WTC11 (cell line): ENCODE measurements around the gene SLC2A9. TPM values are rescaled to one million over a fixed set of nuclear protein-coding genes. Genes with fewer than 3 reads are reported as not detected.

ENCODE experiments used
- ATAC-seq: fragments of 200-7000 bp; cut with Tn5 transposase; 2 replicates; pipeline ENCODE4 v1.10.0; 2021; ENCODE audit warnings: mild to moderate bottlenecking, moderate library complexity
- CTCF ChIA-PET: fragments of 300-600 bp; sonication (Branson Sonifier 250); formaldehyde crosslinking; loops from one replicate; lab custom pipeline; 2021; ENCODE audit warnings: antibody characterized with exemption; lab: Charles Lee
- POLR2A ChIA-PET: fragments of 350-600 bp; sonication (Branson Sonifier 250); formaldehyde crosslinking; loops from one replicate; lab custom pipeline; 2021; ENCODE audit warnings: antibody characterized with exemption; lab: Charles Lee
- DNase-seq: peaks from one replicate; pipeline ENCODE4 v3.0.0; 2021; ENCODE audit warnings: low spot score
- H3K27ac Mint-ChIP-seq: 2 replicates; pipeline ENCODE4 v1.8.0; 2021; ENCODE audit warnings: mixed read lengths
- H3K27me3 Mint-ChIP-seq: 2 replicates; pipeline ENCODE4 v1.8.0; 2021; ENCODE audit warnings: low read depth, mild to moderate bottlenecking, moderate library complexity, mixed read lengths
- H3K36me3 Mint-ChIP-seq: 2 replicates; pipeline ENCODE4 v1.8.0; 2021; ENCODE audit warnings: mixed read lengths
- H3K4me1 Mint-ChIP-seq: 2 replicates; pipeline ENCODE4 v1.8.0; 2022; ENCODE audit warnings: mixed read lengths
- H3K4me3 Mint-ChIP-seq: 2 replicates; pipeline ENCODE4 v1.8.0; 2021; ENCODE audit warnings: mild to moderate bottlenecking, moderate library complexity, mixed read lengths
- H3K9me3 Mint-ChIP-seq: 2 replicates; pipeline ENCODE4 v1.8.0; 2021; ENCODE audit warnings: mixed read lengths
- ATF1 ChIP-seq: sonication (generic); formaldehyde crosslinking; IDR thresholded peaks from 2 replicates; pipeline ENCODE4 v1.8.1; 2023; ENCODE audit warnings: mild to moderate bottlenecking, moderate library complexity, missing genetic modification reagents
- GABPB1 ChIP-seq: sonication (generic); formaldehyde crosslinking; IDR thresholded peaks from 2 replicates; pipeline ENCODE4 v1.8.1; 2023; ENCODE audit warnings: mild to moderate bottlenecking, missing genetic modification reagents
- GRHL2 ChIP-seq: fragments of 250-450 bp; sonication (Bioruptor Pico); IDR thresholded peaks from 2 replicates; pipeline ENCODE4 v1.8.0; 2022; ENCODE audit warnings: mild to moderate bottlenecking, moderate library complexity; ENCODE audit not compliant: insufficient replicate concordance, severe bottlenecking
- OVOL2 ChIP-seq: fragments of 250-450 bp; sonication (Bioruptor Pico); IDR thresholded peaks from 2 replicates; pipeline ENCODE4 v1.9.0; 2021; ENCODE audit warnings: mild to moderate bottlenecking, borderline replicate concordance
- TEAD1 ChIP-seq: sonication (generic); formaldehyde crosslinking; IDR thresholded peaks from 2 replicates; pipeline ENCODE4 v1.8.0; 2022; ENCODE audit warnings: mild to moderate bottlenecking, missing genetic modification reagents
- TEAD4 ChIP-seq: sonication (generic); formaldehyde crosslinking; IDR thresholded peaks from 2 replicates; pipeline ENCODE4 v1.8.0; 2022; ENCODE audit warnings: mild to moderate bottlenecking, missing genetic modification reagents
- TP53 ChIP-seq: sonication (generic); formaldehyde crosslinking; IDR thresholded peaks from 2 replicates; pipeline ENCODE4 v1.8.1; 2023; ENCODE audit warnings: mild to moderate bottlenecking, missing genetic modification reagents
- ZBTB21 ChIP-seq: sonication (generic); formaldehyde crosslinking; IDR thresholded peaks from 2 replicates; pipeline ENCODE4 v1.8.1; 2023; ENCODE audit warnings: mild to moderate bottlenecking, missing genetic modification reagents, borderline replicate concordance
- ZNF219 ChIP-seq: sonication (generic); formaldehyde crosslinking; IDR thresholded peaks from 2 replicates; pipeline ENCODE4 v1.8.0; 2023; ENCODE audit warnings: missing genetic modification reagents, mild to moderate bottlenecking, borderline replicate concordance
- ZNF232 ChIP-seq: sonication (generic); formaldehyde crosslinking; IDR thresholded peaks from 2 replicates; pipeline ENCODE4 v1.8.0; 2022; ENCODE audit warnings: mild to moderate bottlenecking, missing genetic modification reagents
- ZNF263 ChIP-seq: sonication (generic); formaldehyde crosslinking; IDR thresholded peaks from 2 replicates; pipeline ENCODE4 v1.8.1; 2022; ENCODE audit warnings: low read depth, mild to moderate bottlenecking, moderate library complexity, missing genetic modification reagents
- ZNF396 ChIP-seq: fragments of 250-450 bp; sonication (Bioruptor Pico); IDR thresholded peaks from 2 replicates; pipeline ENCODE4 v1.8.0; 2021; ENCODE audit warnings: mild to moderate bottlenecking, moderate library complexity, borderline replicate concordance
- ZNF416 ChIP-seq: fragments of 250-450 bp; sonication (Bioruptor Pico); IDR thresholded peaks from 2 replicates; pipeline ENCODE4 v1.9.0; 2021; ENCODE audit warnings: mild to moderate bottlenecking, inconsistent platforms
- ZNF423 ChIP-seq: fragments of 250-450 bp; sonication (Bioruptor Pico); IDR thresholded peaks from 2 replicates; pipeline ENCODE4 v2.1.2; 2022; ENCODE audit warnings: mild to moderate bottlenecking, moderate library complexity
- ZNF671 ChIP-seq: fragments of 250-450 bp; sonication (Bioruptor Pico); IDR thresholded peaks from 2 replicates; pipeline ENCODE4 v1.8.0; 2021; ENCODE audit warnings: mild to moderate bottlenecking
- total RNA-seq: library from RNA; stranded (reverse); gene quantifications from 3 replicates; pipeline ENCODE4 v1.2.3, GENCODE V29; 2021
- TF ChIP-seq, protein P1 (sequence below): sonication (generic); formaldehyde crosslinking; IDR thresholded peaks from 2 replicates; pipeline ENCODE4 v1.8.1; 2023; ENCODE audit warnings: mild to moderate bottlenecking, missing genetic modification reagents, moderate library complexity
- TF ChIP-seq, protein P2 (sequence below): sonication (generic); formaldehyde crosslinking; IDR thresholded peaks from 2 replicates; pipeline ENCODE4 v1.8.1; 2022; ENCODE audit warnings: low read depth, missing genetic modification reagents, borderline replicate concordance
- TF ChIP-seq, protein P3 (sequence below): sonication (generic); formaldehyde crosslinking; IDR thresholded peaks from 2 replicates; pipeline ENCODE4 v1.8.1; 2023; ENCODE audit warnings: mild to moderate bottlenecking, missing genetic modification reagents
- TF ChIP-seq, protein P4 (sequence below): sonication (generic); formaldehyde crosslinking; IDR thresholded peaks from 2 replicates; pipeline ENCODE4 v1.8.0; 2022; ENCODE audit warnings: mild to moderate bottlenecking, missing genetic modification reagents
- TF ChIP-seq, protein P5 (sequence below): sonication (generic); formaldehyde crosslinking; IDR thresholded peaks from 2 replicates; pipeline ENCODE4 v1.8.0; 2023; ENCODE audit warnings: missing genetic modification reagents
- TF ChIP-seq, protein P6 (sequence below): sonication (generic); formaldehyde crosslinking; IDR thresholded peaks from 2 replicates; pipeline ENCODE4 v1.8.1; 2022; ENCODE audit warnings: low read depth, mild to moderate bottlenecking, moderate library complexity, missing genetic modification reagents, borderline replicate concordance
- TF ChIP-seq, protein P7 (sequence below): fragments of 200-600 bp; IDR thresholded peaks from 2 replicates; pipeline ENCODE4 v1.8.0; 2022; ENCODE audit warnings: antibody characterized with exemption

The SLC2A9 gene
- total RNA-seq, 1 experiment from 2014 or later, result not detected

DNA sequence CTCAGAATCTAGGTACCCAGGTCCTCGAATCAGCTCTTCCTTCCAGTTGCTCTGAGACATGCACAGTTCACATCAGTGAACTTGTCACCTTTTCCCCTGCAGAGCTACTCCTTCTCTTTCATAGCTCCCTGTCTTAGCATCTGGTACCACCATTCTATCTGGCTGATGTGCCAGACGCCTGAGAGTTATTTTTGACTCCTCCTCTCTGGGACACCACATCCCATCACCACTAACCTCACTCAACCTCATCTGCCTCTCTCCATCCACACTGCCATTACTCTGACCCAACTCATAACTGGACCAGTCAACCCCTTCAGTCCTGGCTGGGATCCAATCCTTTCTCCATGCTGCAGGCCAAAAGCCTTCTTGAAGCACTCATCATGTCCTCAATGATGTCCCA, 44.5 kb downstream of the SLC2A9 start (continued):
- TF ChIP-seq, protein P1, sequence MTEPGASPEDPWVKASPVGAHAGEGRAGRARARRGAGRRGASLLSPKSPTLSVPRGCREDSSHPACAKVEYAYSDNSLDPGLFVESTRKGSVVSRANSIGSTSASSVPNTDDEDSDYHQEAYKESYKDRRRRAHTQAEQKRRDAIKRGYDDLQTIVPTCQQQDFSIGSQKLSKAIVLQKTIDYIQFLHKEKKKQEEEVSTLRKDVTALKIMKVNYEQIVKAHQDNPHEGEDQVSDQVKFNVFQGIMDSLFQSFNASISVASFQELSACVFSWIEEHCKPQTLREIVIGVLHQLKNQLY (CRISPR knock-in tag), result no peak

DNA sequence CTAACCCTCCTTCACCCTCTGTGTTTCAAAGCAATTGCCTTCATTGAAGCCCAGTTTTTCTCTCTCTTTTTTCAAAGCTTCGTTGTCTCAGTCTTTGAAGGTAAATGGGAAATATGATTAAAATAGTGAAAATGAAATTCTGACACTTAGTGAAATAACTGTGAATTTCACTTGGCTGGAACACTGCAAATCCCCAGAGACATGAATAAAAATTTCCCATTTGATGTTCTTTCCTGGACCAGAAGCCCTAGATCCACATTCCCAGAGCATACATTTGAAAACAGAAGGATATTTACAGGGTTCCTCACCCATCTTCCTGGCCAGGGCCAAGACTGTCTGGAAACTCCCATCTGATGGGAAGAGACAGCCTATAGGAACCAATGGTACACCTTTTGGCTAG, 45.0 kb downstream of the SLC2A9 start:
- ATAC-seq, result no peak
- POLR2A ChIA-PET, result no interaction called here

DNA sequence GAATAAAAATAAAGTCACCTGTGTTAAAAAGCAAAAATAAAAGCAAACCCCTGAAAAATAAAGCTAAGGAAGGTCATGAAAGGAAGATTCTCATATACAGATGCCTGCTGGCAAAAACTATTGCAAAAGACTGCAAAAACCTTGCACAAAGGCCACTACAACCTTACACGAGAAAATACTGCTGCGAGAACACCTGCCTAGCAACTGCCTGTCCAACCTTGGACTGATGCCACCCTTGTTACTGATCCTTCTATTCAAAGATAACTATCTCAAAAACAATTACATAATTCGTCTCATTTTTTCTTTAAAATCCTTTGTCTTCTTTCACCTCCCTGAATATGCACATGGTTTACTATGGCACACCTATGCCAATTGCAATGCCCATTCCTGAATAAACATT, 49.6 kb downstream of the SLC2A9 start:
- Mint-ChIP-seq H3K36me3 (peaks cover 24% of the 10 kb centered on the region), H3K27me3 (peaks cover 6% of the 10 kb centered on the region), H3K27ac (no peak overlapping the region), H3K9me3 (peaks cover 53% of the 10 kb centered on the region), H3K4me3 (no peak overlapping the region), H3K4me1 (peaks cover 15% of the 10 kb centered on the region)
- CTCF ChIA-PET, result no interaction called here
- DNase-seq (no peak), ATAC-seq (no peak)
- POLR2A ChIA-PET, result no interaction called here
- no peak for TF ChIP-seq ZBTB21 (CRISPR knock-in tag)
- no peak for TF ChIP-seq ZNF232 (CRISPR knock-in tag)
- no peak for TF ChIP-seq ZNF219 (CRISPR knock-in tag)
- TF ChIP-seq ZNF416 (CRISPR knock-in tag), result no peak
- no peak for TF ChIP-seq TEAD1
- TF ChIP-seq, protein P2, sequence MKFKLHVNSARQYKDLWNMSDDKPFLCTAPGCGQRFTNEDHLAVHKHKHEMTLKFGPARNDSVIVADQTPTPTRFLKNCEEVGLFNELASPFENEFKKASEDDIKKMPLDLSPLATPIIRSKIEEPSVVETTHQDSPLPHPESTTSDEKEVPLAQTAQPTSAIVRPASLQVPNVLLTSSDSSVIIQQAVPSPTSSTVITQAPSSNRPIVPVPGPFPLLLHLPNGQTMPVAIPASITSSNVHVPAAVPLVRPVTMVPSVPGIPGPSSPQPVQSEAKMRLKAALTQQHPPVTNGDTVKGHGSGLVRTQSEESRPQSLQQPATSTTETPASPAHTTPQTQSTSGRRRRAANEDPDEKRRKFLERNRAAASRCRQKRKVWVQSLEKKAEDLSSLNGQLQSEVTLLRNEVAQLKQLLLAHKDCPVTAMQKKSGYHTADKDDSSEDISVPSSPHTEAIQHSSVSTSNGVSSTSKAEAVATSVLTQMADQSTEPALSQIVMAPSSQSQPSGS (CRISPR knock-in tag), result no peak
- no peak for TF ChIP-seq ZNF671 (CRISPR knock-in tag)
- no peak for TF ChIP-seq ATF1
- TF ChIP-seq, protein P3, sequence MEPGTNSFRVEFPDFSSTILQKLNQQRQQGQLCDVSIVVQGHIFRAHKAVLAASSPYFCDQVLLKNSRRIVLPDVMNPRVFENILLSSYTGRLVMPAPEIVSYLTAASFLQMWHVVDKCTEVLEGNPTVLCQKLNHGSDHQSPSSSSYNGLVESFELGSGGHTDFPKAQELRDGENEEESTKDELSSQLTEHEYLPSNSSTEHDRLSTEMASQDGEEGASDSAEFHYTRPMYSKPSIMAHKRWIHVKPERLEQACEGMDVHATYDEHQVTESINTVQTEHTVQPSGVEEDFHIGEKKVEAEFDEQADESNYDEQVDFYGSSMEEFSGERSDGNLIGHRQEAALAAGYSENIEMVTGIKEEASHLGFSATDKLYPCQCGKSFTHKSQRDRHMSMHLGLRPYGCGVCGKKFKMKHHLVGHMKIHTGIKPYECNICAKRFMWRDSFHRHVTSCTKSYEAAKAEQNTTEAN (CRISPR knock-in tag), result no peak
- no peak for TF ChIP-seq ZNF396 (CRISPR knock-in tag)
- no peak for TF ChIP-seq TP53 (CRISPR knock-in tag)
- no peak for TF ChIP-seq ZNF263
- no peak for TF ChIP-seq GRHL2
- TF ChIP-seq, protein P4, sequence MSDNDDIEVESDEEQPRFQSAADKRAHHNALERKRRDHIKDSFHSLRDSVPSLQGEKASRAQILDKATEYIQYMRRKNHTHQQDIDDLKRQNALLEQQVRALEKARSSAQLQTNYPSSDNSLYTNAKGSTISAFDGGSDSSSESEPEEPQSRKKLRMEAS, result no peak
- no peak for TF ChIP-seq OVOL2
- TF ChIP-seq ZNF423 (CRISPR knock-in tag), result no peak
- TF ChIP-seq GABPB1 (CRISPR knock-in tag), result no peak

More for the DNA sequence above, 45.0 kb downstream of the SLC2A9 start:
- peaks cover 16% of the 10 kb centered on the region for H3K36me3 Mint-ChIP-seq
- CTCF ChIA-PET, result no interaction called here
- TF ChIP-seq, protein P5, sequence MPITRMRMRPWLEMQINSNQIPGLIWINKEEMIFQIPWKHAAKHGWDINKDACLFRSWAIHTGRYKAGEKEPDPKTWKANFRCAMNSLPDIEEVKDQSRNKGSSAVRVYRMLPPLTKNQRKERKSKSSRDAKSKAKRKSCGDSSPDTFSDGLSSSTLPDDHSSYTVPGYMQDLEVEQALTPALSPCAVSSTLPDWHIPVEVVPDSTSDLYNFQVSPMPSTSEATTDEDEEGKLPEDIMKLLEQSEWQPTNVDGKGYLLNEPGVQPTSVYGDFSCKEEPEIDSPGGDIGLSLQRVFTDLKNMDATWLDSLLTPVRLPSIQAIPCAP (CRISPR knock-in tag), result no peak
- TF ChIP-seq, protein P6, sequence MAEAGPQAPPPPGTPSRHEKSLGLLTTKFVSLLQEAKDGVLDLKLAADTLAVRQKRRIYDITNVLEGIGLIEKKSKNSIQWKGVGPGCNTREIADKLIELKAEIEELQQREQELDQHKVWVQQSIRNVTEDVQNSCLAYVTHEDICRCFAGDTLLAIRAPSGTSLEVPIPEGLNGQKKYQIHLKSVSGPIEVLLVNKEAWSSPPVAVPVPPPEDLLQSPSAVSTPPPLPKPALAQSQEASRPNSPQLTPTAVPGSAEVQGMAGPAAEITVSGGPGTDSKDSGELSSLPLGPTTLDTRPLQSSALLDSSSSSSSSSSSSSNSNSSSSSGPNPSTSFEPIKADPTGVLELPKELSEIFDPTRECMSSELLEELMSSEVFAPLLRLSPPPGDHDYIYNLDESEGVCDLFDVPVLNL (CRISPR knock-in tag), result no peak
- TF ChIP-seq, protein P7, sequence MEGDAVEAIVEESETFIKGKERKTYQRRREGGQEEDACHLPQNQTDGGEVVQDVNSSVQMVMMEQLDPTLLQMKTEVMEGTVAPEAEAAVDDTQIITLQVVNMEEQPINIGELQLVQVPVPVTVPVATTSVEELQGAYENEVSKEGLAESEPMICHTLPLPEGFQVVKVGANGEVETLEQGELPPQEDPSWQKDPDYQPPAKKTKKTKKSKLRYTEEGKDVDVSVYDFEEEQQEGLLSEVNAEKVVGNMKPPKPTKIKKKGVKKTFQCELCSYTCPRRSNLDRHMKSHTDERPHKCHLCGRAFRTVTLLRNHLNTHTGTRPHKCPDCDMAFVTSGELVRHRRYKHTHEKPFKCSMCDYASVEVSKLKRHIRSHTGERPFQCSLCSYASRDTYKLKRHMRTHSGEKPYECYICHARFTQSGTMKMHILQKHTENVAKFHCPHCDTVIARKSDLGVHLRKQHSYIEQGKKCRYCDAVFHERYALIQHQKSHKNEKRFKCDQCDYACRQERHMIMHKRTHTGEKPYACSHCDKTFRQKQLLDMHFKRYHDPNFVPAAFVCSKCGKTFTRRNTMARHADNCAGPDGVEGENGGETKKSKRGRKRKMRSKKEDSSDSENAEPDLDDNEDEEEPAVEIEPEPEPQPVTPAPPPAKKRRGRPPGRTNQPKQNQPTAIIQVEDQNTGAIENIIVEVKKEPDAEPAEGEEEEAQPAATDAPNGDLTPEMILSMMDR, result no peak
- no peak for TF ChIP-seq TEAD4 (CRISPR knock-in tag)
- H3K4me1 Mint-ChIP-seq, result peaks cover 46% of the 10 kb centered on the region
- peaks cover 43% of the 10 kb centered on the region for H3K9me3 Mint-ChIP-seq
- no peak for DNase-seq
- no peak overlapping the region for H3K4me3 Mint-ChIP-seq
- H3K27me3 Mint-ChIP-seq, result peaks cover 51% of the 10 kb centered on the region
- H3K27ac Mint-ChIP-seq, result no peak overlapping the region
